NCI-H446 (cell line): Measurements from ENCODE around the gene ERBB3.
"Not testable (repeated sequence)": the region's sequence is repeated elsewhere in the genome, so short reads cannot be mapped to it uniquely, and the experiment has no call there.

Source experiments
- DNase-seq, 2 experiments: peaks; one replicate each; lab custom pipeline; 2025; lab: John Stamatoyannopoulos, UW

ERBB3 gene

DNA sequence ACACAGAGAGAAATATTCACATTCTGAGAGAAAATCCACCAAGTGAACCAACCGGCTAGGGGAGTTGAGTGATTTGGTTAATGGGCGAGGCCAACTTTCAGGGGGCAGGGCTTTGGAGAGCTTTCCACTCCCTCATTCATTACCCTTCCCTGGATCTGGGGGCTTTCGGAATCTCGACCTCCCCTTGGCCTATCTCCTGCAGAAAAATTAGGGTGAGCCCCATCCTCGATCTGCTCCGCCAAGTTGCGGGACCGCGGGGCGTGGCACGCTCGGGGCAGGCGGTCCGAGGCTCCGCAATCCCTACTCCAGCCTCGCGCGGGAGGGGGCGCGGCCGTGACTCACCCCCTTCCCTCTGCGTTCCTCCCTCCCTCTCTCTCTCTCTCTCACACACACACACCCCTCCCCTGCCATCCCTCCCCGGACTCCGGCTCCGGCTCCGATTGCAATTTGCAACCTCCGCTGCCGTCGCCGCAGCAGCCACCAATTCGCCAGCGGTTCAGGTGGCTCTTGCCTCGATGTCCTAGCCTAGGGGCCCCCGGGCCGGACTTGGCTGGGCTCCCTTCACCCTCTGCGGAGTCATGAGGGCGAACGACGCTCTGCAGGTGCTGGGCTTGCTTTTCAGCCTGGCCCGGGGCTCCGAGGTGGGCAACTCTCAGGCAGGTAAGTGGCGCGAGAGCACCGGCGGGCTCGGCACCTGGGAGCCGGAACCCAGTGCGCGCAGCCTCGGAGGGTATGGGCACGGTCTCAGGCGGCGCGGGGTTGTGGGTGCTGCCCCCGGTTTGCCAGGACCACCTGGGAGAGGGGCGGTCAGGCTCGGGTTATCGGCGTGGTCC, at the start of gene ERBB3:
Gene ERBB3 (plus strand): TSS at position 443 of the 833 bp plus-strand sequence. CDS start 136 bp downstream, at position 579.
- DNase-seq = peak; percentile 15 to 48

DNA sequence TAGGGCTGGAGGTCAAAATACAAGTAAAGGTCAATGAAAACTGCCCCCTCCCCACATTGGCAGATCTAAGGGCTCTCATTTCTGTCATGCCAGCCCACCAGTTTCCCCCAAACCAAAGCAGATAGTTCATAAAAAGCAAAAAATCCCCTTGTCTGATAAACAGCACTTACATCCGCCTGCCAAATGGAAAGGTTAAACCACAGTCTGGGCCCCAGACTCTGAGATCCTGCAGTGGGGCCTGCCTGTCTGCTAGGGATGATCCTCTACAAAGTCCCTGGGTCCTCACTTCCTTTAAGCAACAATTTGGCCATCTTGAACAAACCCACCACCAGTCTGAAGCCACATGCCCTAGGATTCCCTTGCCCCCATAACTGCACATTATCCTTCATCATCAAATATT, 48.0 kb upstream of the ERBB3 start:
- DNase-seq = no peak

DNA sequence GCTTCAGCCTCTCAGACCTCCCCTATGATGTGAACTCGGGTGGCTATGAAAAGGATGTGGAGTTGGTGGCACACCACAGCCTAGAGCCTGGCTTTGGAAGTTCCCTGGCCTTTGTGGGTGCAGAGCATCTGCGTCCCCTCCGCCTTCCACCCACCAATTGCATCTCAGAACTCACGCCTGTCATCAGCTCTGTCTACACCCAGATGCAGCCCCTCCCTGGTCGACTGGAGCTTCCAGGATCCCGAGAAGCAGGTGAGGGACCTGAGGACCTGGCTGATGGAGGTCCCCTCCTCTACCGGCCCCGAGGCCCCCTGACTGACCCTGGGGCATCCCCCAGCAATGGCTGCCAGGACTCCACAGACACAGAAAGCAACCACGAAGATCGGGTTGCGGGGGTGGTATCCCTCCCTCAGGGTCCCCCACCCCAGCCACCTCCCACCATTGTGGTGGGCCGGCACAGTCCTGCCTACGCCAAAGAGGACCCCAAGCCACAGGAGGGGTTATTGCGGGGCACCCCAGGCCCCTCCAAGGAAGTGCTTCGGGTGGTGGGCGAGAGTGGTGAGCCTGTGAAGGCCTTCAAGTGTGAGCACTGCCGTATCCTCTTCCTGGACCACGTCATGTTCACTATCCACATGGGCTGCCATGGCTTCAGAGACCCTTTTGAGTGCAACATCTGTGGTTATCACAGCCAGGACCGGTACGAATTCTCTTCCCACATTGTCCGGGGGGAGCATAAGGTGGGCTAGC, 45.2 kb upstream of the ERBB3 start:
- DNase-seq = no peak

DNA sequence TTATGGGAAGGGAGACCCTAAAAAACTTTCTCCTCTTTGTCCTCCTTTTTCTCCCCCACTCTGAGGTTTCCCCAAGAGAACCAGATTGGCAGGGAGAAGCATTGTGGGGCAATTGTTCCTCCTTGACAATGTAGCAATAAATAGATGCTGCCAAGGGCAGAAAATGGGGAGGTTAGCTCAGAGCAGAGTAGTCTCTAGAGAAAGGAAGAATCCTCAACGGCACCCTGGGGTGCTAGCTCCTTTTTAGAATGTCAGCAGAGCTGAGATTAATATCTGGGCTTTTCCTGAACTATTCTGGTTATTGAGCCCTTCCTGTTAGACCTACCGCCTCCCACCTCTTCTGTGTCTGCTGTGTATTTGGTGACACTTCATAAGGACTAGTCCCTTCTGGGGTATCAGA, 42.8 kb upstream of the ERBB3 start:
- no peak for DNase-seq

DNA sequence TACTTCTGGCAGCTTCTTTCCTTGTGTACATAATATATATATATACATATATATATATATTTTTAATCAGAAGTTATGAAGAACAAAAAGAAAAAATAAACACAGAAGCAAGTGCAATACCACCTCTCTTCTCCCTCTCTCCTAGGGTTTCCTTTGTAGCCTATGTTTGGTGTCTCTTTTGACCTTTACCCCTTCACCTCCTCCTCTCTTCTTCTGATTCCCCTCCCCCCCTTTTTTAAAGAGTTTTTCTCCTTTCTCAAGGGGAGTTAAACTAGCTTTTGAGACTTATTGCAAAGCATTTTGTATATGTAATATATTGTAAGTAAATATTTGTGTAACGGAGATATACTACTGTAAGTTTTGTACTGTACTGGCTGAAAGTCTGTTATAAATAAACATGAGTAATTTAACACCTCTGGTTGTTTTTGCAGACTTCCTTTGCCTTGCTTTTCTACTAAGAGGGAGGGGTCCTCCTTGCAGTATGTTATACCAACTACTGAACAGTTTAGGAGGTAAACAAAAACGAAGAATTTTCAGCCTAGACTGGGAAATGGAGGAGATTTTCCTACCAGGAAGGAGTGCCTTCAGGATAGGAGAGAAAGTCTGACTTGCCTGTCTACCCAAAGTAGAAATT, 41.8 kb upstream of the ERBB3 start:
- DNase-seq = no peak

DNA sequence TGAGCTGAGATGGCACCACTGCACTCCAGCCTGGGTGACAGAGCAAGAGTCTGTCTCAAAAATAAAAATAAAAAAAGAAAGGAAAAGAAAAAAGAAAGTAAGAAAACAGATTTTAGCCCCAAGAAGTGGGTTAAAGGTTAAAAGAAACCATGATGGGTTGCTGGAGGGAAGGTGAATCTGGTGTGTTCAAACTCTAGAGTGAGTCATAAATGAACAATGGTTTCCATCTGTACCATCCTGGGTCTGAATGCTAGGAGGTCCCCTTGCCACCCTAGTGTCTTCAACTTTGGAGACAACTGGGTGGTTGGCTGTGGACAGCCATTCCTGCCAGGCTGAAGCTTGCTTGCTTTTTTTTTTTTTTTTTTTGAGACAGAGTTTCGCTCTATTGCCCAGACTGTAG, 39.8 kb upstream of the ERBB3 start:
- DNase-seq = no peak

DNA sequence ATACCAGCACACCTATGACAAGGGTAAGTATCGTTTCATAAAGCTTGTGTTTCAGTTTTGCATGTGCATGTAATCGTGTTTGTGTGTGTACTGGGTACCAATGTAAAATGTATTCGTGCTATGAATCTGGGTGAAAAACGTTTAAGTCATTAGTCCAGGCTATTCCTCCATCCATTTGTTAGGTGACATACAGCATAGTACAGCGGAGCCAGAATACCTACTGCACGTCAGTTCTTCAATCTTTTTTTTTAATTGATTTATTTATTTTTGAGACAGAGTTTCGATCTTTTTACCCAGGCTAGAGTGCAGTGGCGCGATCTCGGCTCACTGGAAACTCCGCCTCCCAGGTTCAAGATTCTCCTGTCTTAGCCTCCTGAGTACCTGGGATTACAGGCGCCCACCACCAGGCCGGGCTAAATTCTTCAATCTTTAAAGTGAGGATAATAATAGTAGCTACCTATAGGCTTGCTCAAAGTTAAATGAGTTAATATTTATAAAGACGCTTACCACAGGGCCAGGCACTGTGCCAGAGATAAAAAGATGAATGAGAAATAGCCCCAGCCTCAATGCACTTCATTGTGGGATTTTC, 38.9 kb upstream of the ERBB3 start:
- no peak for DNase-seq

GRCh38 chr12:56041552-56042429, 38.2 kb upstream of the ERBB3 start, which contains the start of gene RPS26:
RPS26 (plus strand) TSS chr12:56041918; CDS start chr12:56042167, 249 bp downstream.
- DNase-seq = peak; percentile 97 to 99

DNA sequence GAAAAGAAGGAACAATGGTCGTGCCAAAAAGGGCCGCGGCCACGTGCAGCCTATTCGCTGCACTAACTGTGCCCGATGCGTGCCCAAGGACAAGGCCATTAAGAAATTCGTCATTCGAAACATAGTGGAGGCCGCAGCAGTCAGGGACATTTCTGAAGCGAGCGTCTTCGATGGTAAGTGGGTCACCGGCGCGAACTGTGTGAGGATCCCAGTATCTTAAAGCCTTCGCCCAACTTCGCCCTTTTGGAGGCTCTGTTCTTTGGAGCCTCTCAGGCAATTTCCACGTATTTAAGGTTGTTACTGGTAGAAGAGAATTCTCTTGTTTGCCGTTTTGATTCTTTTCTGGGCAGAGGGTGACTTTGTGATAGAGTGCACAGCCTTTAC, 37.5 kb upstream of the ERBB3 start:
- not testable (repeated sequence) for DNase-seq

DNA sequence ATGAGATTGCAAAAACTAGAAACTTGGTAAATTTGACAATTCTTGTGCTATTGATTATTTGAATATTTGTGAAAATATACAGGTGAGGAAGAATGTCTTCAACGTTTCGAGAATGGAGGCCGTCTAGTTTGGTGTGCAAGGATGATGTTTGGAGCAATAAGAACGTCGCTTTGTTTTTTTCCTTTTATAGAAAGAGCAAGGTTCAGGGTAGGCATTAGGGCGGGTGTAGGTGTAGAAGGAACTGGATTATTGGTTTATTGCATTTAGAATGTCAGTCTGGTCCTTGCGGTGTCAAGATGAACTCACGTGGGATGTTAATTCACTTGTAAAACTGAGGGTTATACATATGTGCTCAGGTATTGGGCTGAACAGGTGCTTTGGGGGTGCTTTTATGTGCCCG, 37.1 kb upstream of the ERBB3 start:
- no peak for DNase-seq

DNA sequence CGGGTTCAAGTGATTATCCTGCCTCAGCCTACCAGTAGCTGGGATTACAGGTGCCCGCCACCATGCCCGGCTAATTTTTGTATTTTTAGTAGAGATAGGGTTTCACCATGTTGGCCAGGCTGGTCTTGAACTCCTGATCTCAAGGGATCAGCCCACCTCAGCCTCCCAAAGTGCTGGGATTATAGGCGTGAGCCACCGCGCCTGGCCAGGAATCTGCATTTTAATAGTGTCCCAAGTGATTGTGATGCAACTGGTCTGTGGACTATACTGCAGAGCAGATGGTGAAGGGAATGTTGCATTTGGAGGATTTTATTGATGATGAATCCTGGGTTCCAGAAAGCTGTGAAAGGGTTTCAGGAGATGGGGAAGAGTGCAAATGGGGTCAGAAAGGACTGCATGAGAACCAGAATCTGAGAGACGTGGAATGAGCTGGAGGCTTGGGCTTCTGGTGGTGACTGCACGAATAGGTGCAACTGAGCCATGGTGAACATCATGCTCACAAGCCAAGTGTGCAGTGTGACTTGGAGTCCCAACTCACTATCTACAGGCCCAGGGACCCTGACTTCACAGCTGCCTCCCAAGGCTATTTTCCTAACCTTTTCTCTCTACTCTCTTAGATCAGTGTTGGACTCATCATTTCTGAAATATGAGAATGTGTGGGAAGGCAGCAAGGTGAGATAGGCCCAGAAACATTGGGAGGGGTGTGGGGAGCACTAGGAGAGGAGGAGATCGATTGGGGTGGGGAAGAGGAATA, 33.8 kb upstream of the ERBB3 start:
- DNase-seq = no peak

GRCh38 chr12:56053407-56053893, 26.5 kb upstream of the ERBB3 start:
- DNase-seq = no peak

DNA sequence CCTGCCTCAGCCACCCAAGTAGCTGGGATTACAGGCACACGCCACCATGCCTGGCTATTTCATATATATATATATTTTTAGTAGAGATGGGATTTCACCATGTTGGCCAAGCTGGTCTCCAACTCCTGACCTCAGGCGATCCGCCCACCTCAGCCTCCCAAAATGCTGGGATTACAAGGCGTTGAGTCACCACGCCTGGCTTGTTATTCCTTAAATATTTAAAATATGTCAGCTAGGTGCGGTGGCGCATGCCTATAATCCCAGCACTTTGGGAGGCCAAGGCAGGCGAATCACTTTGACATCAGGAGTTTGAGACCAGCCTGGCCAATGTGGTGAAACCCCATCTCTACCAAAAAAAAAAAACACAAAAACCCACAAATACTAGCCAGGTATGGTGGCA, 20.0 kb upstream of the ERBB3 start:
- not testable (repeated sequence) for DNase-seq

- no peak for DNase-seq
These were observed 18.0 kb upstream of the ERBB3 start for GRCh38 chr12:56061982-56062381.

DNA sequence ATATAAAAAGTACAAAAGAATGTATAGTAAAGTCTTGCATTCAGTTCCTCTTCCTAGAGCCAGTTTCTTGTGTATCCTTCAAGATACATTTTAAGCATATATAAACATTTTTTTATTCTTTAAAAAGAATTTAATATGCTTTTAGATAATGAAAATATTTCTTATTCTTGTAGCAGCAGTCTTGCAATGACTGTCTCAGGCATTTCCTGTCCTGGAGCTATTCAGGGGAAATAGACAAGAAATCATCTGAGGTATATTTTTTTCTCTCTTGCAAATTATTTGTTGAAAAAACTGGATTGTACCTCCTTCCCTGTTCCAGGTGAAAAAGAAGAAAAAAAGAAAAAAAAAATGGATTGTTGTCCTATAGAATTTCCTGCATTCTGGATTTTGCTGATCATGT, 17.0 kb upstream of the ERBB3 start:
- DNase-seq = no peak

GRCh38 chr12:56071648-56072047, 8.3 kb upstream of the ERBB3 start:
- no peak for DNase-seq

- no peak for DNase-seq
These were observed 5.6 kb upstream of the ERBB3 start for GRCh38 chr12:56074396-56074795.

- DNase-seq = not testable (repeated sequence)
These were observed 2.0 kb upstream of the ERBB3 start for GRCh38 chr12:56077966-56078365.

DNA sequence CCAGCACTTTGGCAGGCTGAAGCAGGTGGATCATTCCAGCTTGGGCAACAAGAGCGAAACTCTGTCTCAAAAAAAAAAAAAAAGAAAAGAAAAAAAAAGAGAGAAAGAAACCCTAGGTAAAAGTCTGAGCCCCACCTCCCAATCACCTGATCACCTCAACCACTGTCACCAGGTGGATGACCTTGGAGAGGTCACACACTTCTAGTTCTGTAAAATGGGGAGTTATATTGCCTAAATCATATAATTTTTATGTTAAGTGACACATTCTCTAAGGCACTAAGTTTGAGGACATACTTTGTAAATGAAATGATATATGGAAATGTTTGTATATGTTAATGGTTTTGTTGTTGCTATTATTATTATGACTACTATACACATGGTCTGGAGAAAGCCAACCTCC, 1.5 kb upstream of the ERBB3 start:
- no peak for DNase-seq

DNA sequence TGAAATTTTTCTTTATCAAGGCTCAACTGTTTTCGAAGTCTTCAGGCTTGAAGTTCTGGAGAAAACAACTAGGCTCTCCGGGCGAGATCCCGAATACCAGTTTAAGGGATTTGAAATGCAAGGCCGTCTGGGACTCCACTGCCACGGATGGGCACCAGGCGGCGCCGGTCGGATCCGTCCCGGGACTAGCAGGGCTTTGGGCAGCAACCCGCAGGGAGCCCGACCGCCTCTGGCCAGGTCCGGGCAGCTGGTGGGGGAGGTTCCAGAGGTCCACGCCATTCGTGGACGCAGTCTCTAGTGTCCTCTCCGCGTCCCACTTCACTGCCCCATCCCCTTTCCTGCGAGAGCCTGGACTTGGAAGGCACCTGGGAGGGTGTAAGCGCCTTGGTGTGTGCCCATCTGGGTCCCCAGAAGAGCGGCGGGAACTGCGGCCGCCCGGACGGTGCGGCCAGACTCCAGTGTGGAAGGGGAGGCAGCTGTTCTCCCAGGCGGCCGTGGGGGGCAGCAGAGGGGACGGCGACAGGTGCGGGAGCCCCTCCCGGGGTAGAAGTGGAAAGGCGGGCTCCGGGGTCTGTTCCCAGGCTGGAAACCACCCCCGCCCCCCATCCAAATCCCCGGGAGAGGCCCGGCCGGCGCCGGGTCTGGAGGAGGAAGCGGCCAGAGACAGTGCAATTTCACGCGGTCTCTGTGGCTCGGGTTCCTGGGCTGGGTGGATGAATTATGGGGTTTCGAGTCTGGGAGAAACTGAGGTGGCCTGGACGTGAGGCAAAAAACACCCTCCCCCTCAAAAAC, 838 bp upstream of the ERBB3 start:
- peak; percentile 26 to 70 for DNase-seq
